Bronchial epithelial cell (primary cell): ENCODE measurements around the gene LYRM4. TPM values are rescaled to one million over a fixed set of nuclear protein-coding genes. Genes with fewer than 3 reads are reported as not detected.

Experiments used
- DNase-seq: peaks from one replicate; pipeline ENCODE4 v3.0.0-alpha.2; 2010; ENCODE audit warnings: low read depth
- FAIRE-seq: peaks from 2 replicates; lab custom pipeline; 2011; peaks lifted over from hg19 to GRCh38; lab: Jason Lieb, UNC
- H3K27me3 ChIP-seq: 2 replicates; pipeline ENCODE4 v1.5.1; 2011; ENCODE audit warnings: low read length; ENCODE audit not compliant: control insufficient read depth, insufficient read depth
- H3K36me3 ChIP-seq: 2 replicates; pipeline ENCODE4 v1.5.1; 2011; ENCODE audit warnings: low read length; ENCODE audit not compliant: control insufficient read depth, insufficient read depth
- H3K4me3 ChIP-seq: 2 replicates; pipeline ENCODE4 v1.5.1; 2011; ENCODE audit warnings: mild to moderate bottlenecking, low read depth, low read length, control low read depth
- total RNA-seq: library from RNA; depleted of rRNA; stranded (reverse); fragments of >200 nt; gene quantifications from 2 replicates; pipeline ENCODE4 v1.2.1, GENCODE V29; 2014
- TF ChIP-seq, protein P1 (sequence below): IDR thresholded peaks from 2 replicates; pipeline ENCODE4 v1.5.1; 2011; ENCODE audit warnings: mild to moderate bottlenecking, moderate library complexity, low read length, control low read depth, inconsistent platforms; ENCODE audit not compliant: insufficient read depth, severe bottlenecking

The LYRM4 gene
- total RNA-seq, 1 donor from 2014 or later = 15.3 TPM

- no peak for DNase-seq
- no peak for FAIRE-seq
- Histone ChIP-seq H3K27me3 (no peaks in the 10 kb centered on the region), H3K36me3 (peaks cover 1% of the 10 kb centered on the region), H3K4me3 (no peak overlapping the region)
- TF ChIP-seq, protein P1, sequence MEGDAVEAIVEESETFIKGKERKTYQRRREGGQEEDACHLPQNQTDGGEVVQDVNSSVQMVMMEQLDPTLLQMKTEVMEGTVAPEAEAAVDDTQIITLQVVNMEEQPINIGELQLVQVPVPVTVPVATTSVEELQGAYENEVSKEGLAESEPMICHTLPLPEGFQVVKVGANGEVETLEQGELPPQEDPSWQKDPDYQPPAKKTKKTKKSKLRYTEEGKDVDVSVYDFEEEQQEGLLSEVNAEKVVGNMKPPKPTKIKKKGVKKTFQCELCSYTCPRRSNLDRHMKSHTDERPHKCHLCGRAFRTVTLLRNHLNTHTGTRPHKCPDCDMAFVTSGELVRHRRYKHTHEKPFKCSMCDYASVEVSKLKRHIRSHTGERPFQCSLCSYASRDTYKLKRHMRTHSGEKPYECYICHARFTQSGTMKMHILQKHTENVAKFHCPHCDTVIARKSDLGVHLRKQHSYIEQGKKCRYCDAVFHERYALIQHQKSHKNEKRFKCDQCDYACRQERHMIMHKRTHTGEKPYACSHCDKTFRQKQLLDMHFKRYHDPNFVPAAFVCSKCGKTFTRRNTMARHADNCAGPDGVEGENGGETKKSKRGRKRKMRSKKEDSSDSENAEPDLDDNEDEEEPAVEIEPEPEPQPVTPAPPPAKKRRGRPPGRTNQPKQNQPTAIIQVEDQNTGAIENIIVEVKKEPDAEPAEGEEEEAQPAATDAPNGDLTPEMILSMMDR = no peak
Observed at GRCh38 chr6:5203546-5203945, 57.2 kb downstream of the LYRM4 start.

DNA sequence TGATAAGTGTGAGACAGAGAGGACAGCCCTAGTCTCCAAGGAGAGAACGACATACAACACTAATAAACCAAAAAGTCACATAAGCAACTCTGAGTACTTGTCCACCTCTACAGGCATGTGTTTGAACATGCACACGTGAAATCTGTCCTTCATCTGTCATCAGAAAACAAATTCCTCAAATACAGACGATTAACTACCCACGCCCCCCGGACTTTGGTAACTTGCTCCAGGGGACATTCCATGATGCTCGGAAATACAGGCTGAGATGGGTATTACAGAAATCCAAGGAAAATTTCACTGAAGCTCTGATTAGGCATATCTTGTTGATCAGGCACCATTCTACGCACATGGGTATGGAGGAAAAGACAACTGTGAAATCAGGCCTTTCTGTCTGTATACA, 57.8 kb downstream of the LYRM4 start:
- no peak for FAIRE-seq
- TF ChIP-seq, protein P1 = no peak
- DNase-seq = no peak
- no peak overlapping the region for H3K4me3 ChIP-seq
- peaks cover 1% of the 10 kb centered on the region for H3K36me3 ChIP-seq
- no peaks in the 10 kb centered on the region for H3K27me3 ChIP-seq

GRCh38 chr6:5202206-5202605, 58.5 kb downstream of the LYRM4 start:
- DNase-seq = peak; percentile 32
- FAIRE-seq = no peak
- Histone ChIP-seq H3K27me3 (no peaks in the 10 kb centered on the region), H3K36me3 (peaks cover 1% of the 10 kb centered on the region), H3K4me3 (no peak overlapping the region)
- TF ChIP-seq, protein P1 = no peak

DNA sequence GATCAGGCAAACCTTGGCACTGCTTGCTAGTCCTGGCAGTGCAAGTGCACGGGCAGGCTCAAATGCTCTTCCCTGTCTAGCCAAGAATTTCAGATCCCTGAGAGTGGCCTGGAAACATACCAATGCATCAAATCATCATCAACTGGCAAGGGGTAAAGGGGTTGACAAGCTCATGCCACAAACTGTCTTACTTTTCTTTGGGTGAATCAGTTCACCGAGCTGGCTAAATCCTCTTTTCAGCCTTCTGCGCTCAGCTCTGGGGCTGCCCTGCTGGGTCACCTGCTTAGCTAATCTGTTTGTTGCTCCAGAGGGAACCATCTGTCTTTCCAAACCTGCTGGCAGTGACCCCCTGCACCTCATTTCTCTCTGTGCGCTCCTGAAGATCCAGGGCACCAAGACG, 59.5 kb downstream of the LYRM4 start:
- H3K27me3 ChIP-seq = no peaks in the 10 kb centered on the region
- H3K36me3 ChIP-seq = peaks cover 1% of the 10 kb centered on the region
- no peak overlapping the region for H3K4me3 ChIP-seq
- FAIRE-seq (no peak), DNase-seq (no peak)
- TF ChIP-seq, protein P1 = no peak

DNA sequence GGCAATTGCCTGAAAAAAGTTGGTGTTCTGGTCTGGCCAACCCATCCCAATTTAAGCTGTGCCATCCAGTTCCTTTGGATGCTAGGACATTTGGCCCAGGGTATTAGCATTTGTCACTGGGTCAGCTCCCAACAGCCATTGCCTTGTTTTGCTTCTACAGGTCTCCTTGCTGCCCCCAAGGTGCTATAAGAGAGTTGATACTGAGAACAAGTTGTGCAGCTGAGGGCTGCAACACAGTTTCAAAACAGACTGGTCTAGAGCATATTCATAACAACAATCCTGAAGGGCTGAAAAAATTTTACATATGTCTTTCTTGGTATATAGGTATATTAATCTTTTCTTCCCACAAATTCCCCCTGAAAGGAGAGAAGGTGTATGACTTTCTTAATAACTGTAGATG, 61.0 kb downstream of the LYRM4 start:
- Histone ChIP-seq H3K4me3 (no peak overlapping the region), H3K36me3 (peaks cover 1% of the 10 kb centered on the region), H3K27me3 (no peaks in the 10 kb centered on the region)
- DNase-seq (no peak), FAIRE-seq (no peak)
- TF ChIP-seq, protein P1 = no peak

DNA sequence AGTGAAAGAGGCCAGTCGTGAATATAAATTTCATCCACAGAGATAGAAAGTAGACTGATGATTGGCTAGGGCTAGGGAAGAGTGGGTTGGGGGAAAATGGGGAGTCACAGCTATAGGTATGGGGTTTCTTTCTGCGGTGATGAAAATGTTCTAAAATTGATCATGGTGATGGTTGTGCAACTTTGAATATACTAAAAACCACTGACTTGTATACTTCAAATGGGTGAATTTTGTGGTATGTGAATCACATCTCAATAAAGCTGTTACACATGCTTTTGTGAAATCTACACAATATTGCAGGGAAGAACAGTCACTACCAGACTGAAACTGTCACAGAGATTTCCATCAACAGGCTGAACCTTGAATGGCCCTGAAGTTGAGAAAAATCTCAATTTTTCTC, 61.5 kb downstream of the LYRM4 start:
- FAIRE-seq = no peak
- peaks cover 1% of the 10 kb centered on the region for H3K36me3 ChIP-seq
- no peaks in the 10 kb centered on the region for H3K27me3 ChIP-seq
- DNase-seq = no peak
- H3K4me3 ChIP-seq = no peak overlapping the region
- TF ChIP-seq, protein P1 = no peak
